Superior temporal gyrus (tissue), 1 donor: ENCODE results near the gene NDRG3.
"Not testable (repeated sequence)": the region's sequence is repeated elsewhere in the genome, so short reads cannot be mapped to it uniquely, and the experiment has no call there.

Experiments
- DNase-seq: peaks from one replicate; pipeline ENCODE4 v3.0.0-alpha.2; 2016; ENCODE audit errors: extremely low spot score

Gene NDRG3

GRCh38 chr20:36687850-36688249, 58.0 kb downstream of the NDRG3 start:
- DNase-seq: no peak

DNA sequence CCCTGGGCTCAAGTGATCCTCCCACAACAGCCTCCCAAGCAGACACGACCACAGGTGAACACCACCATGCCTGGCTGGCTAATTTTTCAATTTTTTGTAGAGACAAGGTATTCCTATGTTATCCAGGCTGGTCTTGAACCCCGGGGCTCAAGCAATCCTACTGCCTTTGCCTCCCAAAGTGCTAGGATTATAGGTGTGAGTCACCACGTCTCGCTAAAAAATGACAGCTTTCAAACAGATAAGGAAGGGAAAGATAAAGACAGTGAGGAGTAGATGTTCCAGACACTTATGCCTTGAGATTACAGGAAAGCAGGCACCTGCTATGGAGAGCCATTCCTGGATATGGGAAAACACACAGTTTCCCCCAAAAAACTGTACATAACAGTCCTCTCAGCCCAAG, 58.9 kb downstream of the NDRG3 start:
- no peak for DNase-seq

- DNase-seq: no peak
Measured at GRCh38 chr20:36686504-36686903, 59.4 kb downstream of the NDRG3 start.

- no peak for DNase-seq
Measured at GRCh38 chr20:36684747-36685146, 61.1 kb downstream of the NDRG3 start.

DNA sequence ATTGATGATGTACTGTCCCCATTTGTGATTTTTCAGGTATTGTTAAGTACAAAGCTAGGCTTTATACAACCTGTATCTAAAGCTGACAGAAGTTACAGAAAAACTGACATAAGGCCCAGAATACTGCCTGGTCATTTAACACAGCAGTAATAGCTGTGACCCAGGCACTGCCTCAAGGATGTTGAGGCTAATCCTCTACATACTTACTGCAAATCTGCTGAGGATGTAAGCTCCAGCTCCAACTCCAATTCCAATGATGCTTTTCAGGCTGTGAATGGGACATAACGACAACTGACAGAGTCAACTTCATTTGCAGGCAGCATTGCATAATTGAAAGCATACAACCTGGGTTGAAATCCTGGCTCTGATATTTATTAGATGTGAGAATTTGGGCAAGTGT, 63.6 kb downstream of the NDRG3 start:
- no peak for DNase-seq

DNA sequence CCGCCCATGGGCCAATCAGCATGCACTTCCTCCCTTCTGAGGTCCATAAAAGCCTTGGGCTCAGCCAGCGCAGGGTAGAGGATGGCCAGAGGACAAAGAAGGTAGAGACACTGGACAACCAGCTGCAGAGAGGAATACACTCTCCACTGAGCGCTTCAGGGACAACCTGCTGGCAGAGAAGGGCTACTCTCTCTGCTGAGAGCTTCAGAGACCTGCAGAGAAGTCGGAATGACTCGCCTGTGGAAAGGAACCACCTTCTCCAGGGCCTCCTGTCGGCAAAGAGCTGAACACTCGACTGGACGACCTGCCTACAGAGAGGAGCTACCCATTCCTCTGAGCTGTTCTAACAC, 68.5 kb downstream of the NDRG3 start:
- DNase-seq: no peak

GRCh38 chr20:36676701-36677421, 69.0 kb downstream of the NDRG3 start:
- no peak for DNase-seq

- not testable (repeated sequence) for DNase-seq
Measured at GRCh38 chr20:36675545-36675944, 70.3 kb downstream of the NDRG3 start.

- no peak for DNase-seq
Measured at GRCh38 chr20:36672991-36673390, 72.9 kb downstream of the NDRG3 start.

GRCh38 chr20:36670665-36671357, 75.1 kb downstream of the NDRG3 start:
- DNase-seq: no peak

- no peak for DNase-seq
Measured at GRCh38 chr20:36666181-36666740, 79.6 kb downstream of the NDRG3 start.

DNA sequence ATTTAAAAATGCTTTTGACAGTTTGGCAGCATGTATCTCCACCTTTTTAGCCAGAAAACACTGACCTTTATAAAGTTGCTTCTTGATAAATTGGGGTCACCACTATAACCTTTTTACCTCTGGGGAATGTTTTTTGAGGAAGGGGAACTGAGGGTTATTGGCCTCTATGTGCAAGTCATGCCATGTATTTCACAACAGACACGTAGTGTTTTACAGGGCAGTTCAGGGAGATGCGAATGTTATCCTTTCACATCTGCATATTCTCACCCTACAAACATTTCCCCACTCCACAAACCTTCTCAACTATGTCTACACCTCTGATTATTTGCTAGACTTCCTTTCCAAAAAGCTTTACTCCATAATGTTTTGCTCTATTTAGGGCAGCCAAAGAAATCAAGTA, 82.9 kb downstream of the NDRG3 start:
- DNase-seq: no peak

GRCh38 chr20:36658300-36658699, 87.6 kb downstream of the NDRG3 start:
- DNase-seq: no peak

GRCh38 chr20:36656733-36657132, 89.2 kb downstream of the NDRG3 start:
- no peak for DNase-seq

DNA sequence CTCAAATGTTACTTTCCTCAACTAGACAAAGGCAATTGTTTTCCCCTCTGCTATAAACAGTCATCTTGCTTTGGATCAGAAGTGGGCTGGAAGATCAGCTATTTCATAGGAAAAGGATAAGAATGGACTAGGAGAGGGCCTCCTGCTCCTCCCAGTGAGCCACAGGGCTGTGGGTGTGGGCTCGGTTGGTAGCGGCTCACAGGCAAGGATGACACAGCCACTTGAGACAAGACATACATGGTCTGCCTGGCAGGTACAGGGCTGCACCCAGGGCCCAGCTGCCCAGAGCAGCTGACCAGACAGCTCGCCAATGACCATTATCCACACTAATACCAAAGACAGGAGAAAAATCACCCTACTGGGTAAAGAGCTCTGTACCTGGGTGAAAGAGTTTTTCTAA, 90.9 kb downstream of the NDRG3 start:
- no peak for DNase-seq

DNA sequence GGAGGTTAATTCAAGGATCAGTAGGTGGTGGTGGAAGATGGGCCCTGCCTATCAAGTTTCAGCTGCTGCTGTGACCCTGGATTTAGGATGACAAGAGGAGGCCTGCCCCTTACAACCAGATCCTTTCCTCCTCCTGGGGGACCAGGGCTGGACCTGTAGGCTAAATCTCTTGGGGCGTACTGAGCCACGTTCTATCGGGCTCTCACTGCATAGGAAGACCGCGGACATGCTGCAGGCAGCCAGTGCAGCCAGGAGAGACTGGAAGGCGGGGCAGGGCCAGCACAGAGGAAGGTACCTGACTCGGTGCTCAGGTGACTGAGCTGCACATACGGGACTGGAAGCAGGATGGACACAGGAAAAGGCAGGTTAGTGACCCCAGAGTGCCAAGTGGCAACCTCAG, 91.4 kb downstream of the NDRG3 start:
- DNase-seq: no peak

DNA sequence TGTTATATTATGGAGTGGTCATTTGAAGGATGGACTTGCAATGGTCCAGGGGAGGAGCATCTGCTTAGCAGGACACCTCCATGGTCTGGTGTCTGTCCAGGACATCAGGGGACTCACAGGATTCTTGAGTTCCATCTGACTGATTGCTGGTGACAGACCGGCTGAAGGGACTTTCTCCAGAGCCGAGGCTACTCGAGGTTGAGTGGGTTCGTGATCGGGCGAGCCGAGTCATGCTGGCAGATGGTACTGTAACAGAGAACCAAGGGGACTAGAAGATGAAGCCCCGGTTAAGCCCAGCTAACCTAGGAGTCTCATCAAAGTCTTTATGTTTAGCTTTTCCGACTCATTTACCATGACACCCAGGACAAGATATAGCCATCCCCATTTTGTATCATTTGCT, 92.4 kb downstream of the NDRG3 start:
- DNase-seq: no peak

- no peak for DNase-seq
Measured at GRCh38 chr20:36647196-36648121, 98.4 kb downstream of the NDRG3 start.

GRCh38 chr20:36646678-36647077, 99.2 kb downstream of the NDRG3 start:
- no peak for DNase-seq

GRCh38 chr20:36645998-36646397, 99.9 kb downstream of the NDRG3 start, which contains the start of gene SLA2:
TSS of gene SLA2 (minus strand) at chr20:36646196. CDS start at chr20:36641335, 4,861 bp downstream.
- no peak for DNase-seq

GRCh38 chr20:36645353-36645752, 100.5 kb downstream of the NDRG3 start:
- no peak for DNase-seq

GRCh38 chr20:36644706-36645095, 101.2 kb downstream of the NDRG3 start:
- DNase-seq: no peak
